H1 (cell line): Measurements from ENCODE around the gene LIAS. TPM values are rescaled to one million over a fixed set of nuclear protein-coding genes. Genes with fewer than 3 reads are reported as not detected.

Experiments used
- CTCF ChIA-PET: fragments of 300-600 bp; sonication (Branson Sonifier 250); formaldehyde crosslinking; loops from one replicate; lab custom pipeline; 2021; ENCODE audit not compliant: partially characterized antibody; lab: Charles Lee
- POLR2A ChIA-PET: fragments of 300-600 bp; sonication (Branson Sonifier 250); formaldehyde crosslinking; loops from one replicate; lab custom pipeline; 2021; ENCODE audit warnings: inconsistent platforms; ENCODE audit not compliant: partially characterized antibody; lab: Charles Lee
- DNase-seq, 2 experiments: peaks; one replicate each; pipeline versions ENCODE4 v3.0.0 to v3.0.0-alpha.2; 2010 to 2022; ENCODE audit warnings: low spot score in 2 of 2, low read depth in 1 of 2, mixed read lengths in 1 of 2
- FAIRE-seq: peaks from 2 replicates; lab custom pipeline; 2011; peaks lifted over from hg19 to GRCh38; lab: Jason Lieb, UNC
- H2AFZ ChIP-seq: 2 replicates; pipeline ENCODE4 v1.8.1; 2012; ENCODE audit warnings: low read length, inconsistent platforms
- H2AK5ac ChIP-seq: 2 replicates; pipeline ENCODE4 v1.6.1; 2013; ENCODE audit warnings: low read depth, low read length
- H2BK120ac ChIP-seq: replicated peaks from 2 replicates; pipeline ENCODE3; 2013; ENCODE audit warnings: low read depth, low read length, inconsistent platforms
- H2BK12ac ChIP-seq: 2 replicates; pipeline ENCODE4 v1.6.1; 2013; ENCODE audit warnings: low read depth, low read length
- H2BK15ac ChIP-seq: 2 replicates; pipeline ENCODE4 v1.6.1; 2013; ENCODE audit warnings: low read length
- H2BK20ac ChIP-seq: 2 replicates; pipeline ENCODE4 v1.6.1; 2013; ENCODE audit warnings: low read length
- H2BK5ac ChIP-seq: 2 replicates; pipeline ENCODE4 v1.6.1; 2013; ENCODE audit warnings: low read depth, low read length
- H3K14ac ChIP-seq: 2 replicates; pipeline ENCODE4 v1.6.1; 2013; ENCODE audit warnings: inconsistent platforms; ENCODE audit not compliant: insufficient read length
- H3K18ac ChIP-seq: 2 replicates; pipeline ENCODE4 v1.6.1; 2013; ENCODE audit warnings: low read length; ENCODE audit errors: extremely low read depth
- H3K23ac ChIP-seq: 2 replicates; pipeline ENCODE4 v1.6.1; 2013; ENCODE audit warnings: inconsistent platforms; ENCODE audit not compliant: insufficient read length
- H3K23me2 ChIP-seq: 2 replicates; pipeline ENCODE4 v1.6.1; 2013; ENCODE audit warnings: low read depth, low read length
- H3K27ac ChIP-seq: 2 replicates; pipeline ENCODE4 v1.6.1; 2011; ENCODE audit warnings: low read depth, low read length, inconsistent platforms
- H3K27me3 ChIP-seq, 4 experiments: replicated peaks in 1 of 4; 1 replicate in 1 of 4; 2 replicates in 3 of 4; pipeline versions ENCODE4 v1.6.1 to v1.8.1; 2011 to 2013; ENCODE audit warnings: low read length in 3 of 4, mild to moderate bottlenecking in 3 of 4, inconsistent platforms in 2 of 4, mixed read lengths in 2 of 4, moderate library complexity in 1 of 4; ENCODE audit not compliant: control insufficient read depth in 3 of 4, insufficient read depth in 3 of 4; ENCODE audit errors: extremely low read depth in 1 of 4
- H3K36me3 ChIP-seq, 4 experiments: 2 replicates each; pipeline versions ENCODE4 v1.6.1 to v1.8.1; 2011 to 2013; ENCODE audit warnings: mild to moderate bottlenecking in 4 of 4, low read length in 3 of 4, moderate library complexity in 2 of 4, control low read depth in 1 of 4, inconsistent platforms in 1 of 4; ENCODE audit not compliant: insufficient read depth in 4 of 4, control insufficient read depth in 2 of 4
- H3K4ac ChIP-seq: replicated peaks from 2 replicates; pipeline ENCODE3; 2013; ENCODE audit warnings: low read length, low read depth, mixed read lengths, inconsistent platforms; ENCODE audit not compliant: insufficient read length
- H3K4me1 ChIP-seq, 4 experiments: replicated peaks in 1 of 4; 1 replicate in 1 of 4; 2 replicates in 3 of 4; pipeline versions ENCODE4 v1.6.1 to v1.8.1; 2011 to 2013; ENCODE audit warnings: low read length in 3 of 4, inconsistent platforms in 2 of 4, mixed read lengths in 1 of 4; ENCODE audit not compliant: insufficient read depth in 4 of 4, control insufficient read depth in 3 of 4
- H3K4me2 ChIP-seq, 2 experiments: 2 replicates each; pipeline versions ENCODE4 v1.6.1 to v1.8.1; 2011 to 2013; ENCODE audit warnings: low read depth in 2 of 2, low read length in 2 of 2, control low read depth in 1 of 2, inconsistent platforms in 1 of 2, mild to moderate bottlenecking in 1 of 2; ENCODE audit not compliant: insufficient read depth in 1 of 2
- H3K4me3 ChIP-seq, 4 experiments: fragments of 200-600, 300-600 bp in 1 of 4; sonication (generic), shearing (Covaris generic), sonication (Bioruptor Twin) in 1 of 4; 2 replicates each; pipeline versions ENCODE4 v1.5.1 to v1.8.1; 2011 to 2016; ENCODE audit warnings: low read length in 4 of 4, low read depth in 3 of 4, control low read depth in 2 of 4, inconsistent platforms in 2 of 4, mild to moderate bottlenecking in 2 of 4, mixed read lengths in 1 of 4, moderate library complexity in 1 of 4; ENCODE audit not compliant: insufficient read depth in 2 of 4; ENCODE audit errors: extremely low read depth in 1 of 4
- H3K56ac ChIP-seq: replicated peaks from 2 replicates; pipeline ENCODE3; 2013; ENCODE audit warnings: low read depth, mild to moderate bottlenecking, mixed read lengths, low read length, inconsistent platforms; ENCODE audit not compliant: insufficient read length
- H3K79me1 ChIP-seq: 2 replicates; pipeline ENCODE4 v1.6.1; 2013; ENCODE audit warnings: low read depth, low read length, control low read depth
- H3K79me2 ChIP-seq, 2 experiments: 2 replicates each; pipeline versions ENCODE4 v1.6.1 to v1.8.1; 2012 to 2013; ENCODE audit warnings: low read length in 2 of 2, mild to moderate bottlenecking in 2 of 2, inconsistent platforms in 1 of 2; ENCODE audit not compliant: insufficient read depth in 2 of 2, control insufficient read depth in 1 of 2
- H3K9ac ChIP-seq, 4 experiments: replicated peaks in 1 of 4; 1 replicate in 1 of 4; 2 replicates in 3 of 4; pipeline versions ENCODE4 v1.6.1 to v1.8.1; 2011 to 2013; ENCODE audit warnings: low read depth in 3 of 4, low read length in 3 of 4, control low read depth in 2 of 4, mild to moderate bottlenecking in 2 of 4, moderate library complexity in 2 of 4, inconsistent platforms in 1 of 4; ENCODE audit errors: extremely low read depth in 1 of 4
- H3K9me3 ChIP-seq, 2 experiments: 2 replicates each; pipeline versions ENCODE4 v1.6.1 to v1.8.1; 2012 to 2013; ENCODE audit warnings: mild to moderate bottlenecking in 2 of 2, moderate library complexity in 2 of 2, control low read depth in 1 of 2, inconsistent platforms in 1 of 2, low read depth in 1 of 2, low read length in 1 of 2, mixed read lengths in 1 of 2; ENCODE audit not compliant: insufficient read depth in 2 of 2
- H4K20me1 ChIP-seq, 2 experiments: replicated peaks in 1 of 2; 2 replicates each; pipeline versions ENCODE3 to v1.8.1; 2011 to 2013; ENCODE audit warnings: inconsistent platforms in 2 of 2, low read length in 2 of 2, mild to moderate bottlenecking in 1 of 2; ENCODE audit not compliant: insufficient read depth in 2 of 2, control insufficient read depth in 1 of 2
- H4K5ac ChIP-seq: 2 replicates; pipeline ENCODE4 v1.6.1; 2013; ENCODE audit warnings: low read length, low read depth, mixed read lengths, inconsistent platforms; ENCODE audit not compliant: insufficient read length
- H4K8ac ChIP-seq: 2 replicates; pipeline ENCODE4 v1.8.0; 2013; ENCODE audit warnings: mild to moderate bottlenecking, moderate library complexity, low read length, inconsistent platforms; ENCODE audit not compliant: insufficient read depth; ENCODE audit errors: extremely low read depth
- H4K91ac ChIP-seq: replicated peaks from 2 replicates; pipeline ENCODE3; 2013; ENCODE audit warnings: low read length, mixed read lengths, inconsistent platforms; ENCODE audit not compliant: insufficient read length
- BRCA1 ChIP-seq: IDR thresholded peaks from 2 replicates; pipeline ENCODE4 v1.6.1; 2012; ENCODE audit warnings: low read depth, low read length, improper control_type of control experiment
- CBX5 ChIP-seq: fragments of 300-800, 300-1000 bp; sonication (generic); IDR thresholded peaks from 2 replicates; pipeline ENCODE4 v1.7.1; 2016; ENCODE audit warnings: antibody characterized with exemption, low read length, low read depth
- CBX8 ChIP-seq: fragments of 300-800, 300-1000 bp; sonication (generic); IDR thresholded peaks from 2 replicates; pipeline ENCODE4 v1.7.1; 2016; ENCODE audit warnings: low read depth, low read length, borderline replicate concordance
- CREB1 ChIP-seq: IDR thresholded peaks from 2 replicates; pipeline ENCODE4 v1.6.1; 2012; ENCODE audit warnings: inconsistent platforms
- POLR2A ChIP-seq, 2 experiments: IDR thresholded peaks; 1 replicate in 1 of 2; 2 replicates in 1 of 2; pipeline ENCODE4 v1.6.1; 2011; ENCODE audit warnings: low read depth in 2 of 2, low read length in 2 of 2, mild to moderate bottlenecking in 2 of 2; ENCODE audit errors: control extremely low read depth in 1 of 2
- POLR2AphosphoS5 ChIP-seq: IDR thresholded peaks from 2 replicates; pipeline ENCODE4 v1.6.1; 2011; ENCODE audit warnings: low read depth, low read length
- RAD21 ChIP-seq, 2 experiments: IDR thresholded peaks in 1 of 2; conservative IDR thresholded peaks in 1 of 2; 2 replicates each; pipeline ENCODE4 v1.6.1; 2011; ENCODE audit warnings: low read depth in 2 of 2, low read length in 2 of 2, improper control_type of control experiment in 1 of 2, inconsistent platforms in 1 of 2, mild to moderate bottlenecking in 1 of 2, moderate library complexity in 1 of 2
- RFX5 ChIP-seq: IDR thresholded peaks from 2 replicates; pipeline ENCODE4 v1.6.1; 2011; ENCODE audit warnings: low read depth, low read length, improper control_type of control experiment, borderline replicate concordance
- WGBS, 2 experiments: shearing (Covaris generic) in 1 of 2; methylation state at CpG; one replicate each; pipeline versions ENCODE4 v1.1.6 to v1.1.7; 2013 to 2015; ENCODE audit warnings: low lambda C conversion rate in 2 of 2, mixed read lengths in 2 of 2, inconsistent platforms in 1 of 2, low coverage in 1 of 2, missing lambda C conversion rate in 1 of 2; ENCODE audit not compliant: insufficient replicate concordance in 2 of 2, insufficient coverage in 1 of 2, insufficient read length in 1 of 2; ENCODE audit errors: extremely low coverage in 1 of 2, missing lambda C conversion rate in 1 of 2; 5-methylcytosine and 5-hydroxymethylcytosine counted together
- polyA plus RNA-seq, 7 experiments: library from polyadenylated mRNA; depleted of rRNA in 3 of 7; stranded (reverse) in 5 of 7; unstranded in 2 of 7; fragments of >200 nt in 5 of 7; fragments of 200-250 nt in 2 of 7; gene quantifications; 1 replicate in 5 of 7; 2 replicates in 1 of 7; 4 replicates in 1 of 7; pipeline versions ENCODE4 v1.2.1 to v1.2.3, GENCODE V29; 2011 to 2013; ENCODE audit warnings: missing spikeins in 2 of 7, mixed read lengths in 2 of 7
- total RNA-seq: library from RNA; stranded (reverse); fragmentation: NEBNext Ultra II Directional; extraction: Animal tissue kit (Norgen Biotek cat#: 25700); gene quantifications from 2 replicates; pipeline ENCODE4 v1.2.1, GENCODE V29; 2021
- TF ChIP-seq, protein P1 (sequence below), 3 experiments: IDR thresholded peaks; 1 replicate in 2 of 3; 2 replicates in 1 of 3; pipeline versions ENCODE4 v1.5.1 to v1.6.1; 2011; ENCODE audit warnings: low read length in 3 of 3, mild to moderate bottlenecking in 3 of 3, inconsistent platforms in 2 of 3, low read depth in 1 of 3, moderate library complexity in 1 of 3; ENCODE audit not compliant: insufficient read depth in 1 of 3; ENCODE audit errors: control extremely low read depth in 1 of 3
- TF ChIP-seq, protein P2 (sequence below): IDR thresholded peaks from 2 replicates; pipeline ENCODE4 v1.6.1; 2011; ENCODE audit warnings: low read depth, mild to moderate bottlenecking, low read length; ENCODE audit not compliant: insufficient read depth

The LIAS gene
- total and polyA plus RNA-seq, 2 of the 8 experiments (the other 6 are each of a cell fraction or from before 2014, with no cell fraction given): 10.5 to 24.9 TPM

DNA sequence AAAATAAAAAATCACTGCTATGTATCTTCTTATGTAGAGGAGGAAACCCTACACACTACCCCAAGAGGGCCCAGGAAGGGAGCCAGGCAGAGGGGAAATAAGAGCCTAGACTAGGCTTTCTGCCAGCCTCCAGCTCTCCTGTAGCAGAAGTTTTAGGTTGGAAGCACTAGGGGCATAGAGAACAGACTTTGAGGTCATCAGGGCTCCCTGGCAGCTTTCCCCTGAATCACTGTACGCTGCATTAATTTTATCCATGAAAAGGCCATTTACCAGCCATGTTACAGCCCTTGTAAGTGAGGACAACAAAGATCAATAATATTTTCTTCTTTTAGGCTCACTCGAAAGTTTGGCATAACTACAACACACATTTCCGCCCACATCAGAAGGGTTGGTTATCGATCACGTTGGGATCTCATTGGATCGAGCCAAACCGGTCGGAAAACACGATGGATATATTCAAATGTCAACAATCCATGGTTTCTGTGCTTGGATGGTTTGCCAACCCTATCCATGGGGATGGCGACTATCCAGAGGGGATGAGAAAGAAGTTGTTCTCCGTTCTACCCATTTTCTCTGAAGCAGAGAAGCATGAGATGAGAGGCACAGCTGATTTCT, 24.9 kb upstream of the LIAS start:
- no peaks in the 10 kb centered on the region for H3K79me1 ChIP-seq
- H3K4me1 ChIP-seq: no peaks in the 10 kb centered on the region
- H3K9me3 ChIP-seq: no peaks in the 10 kb centered on the region
- no peak overlapping the region for H2BK15ac ChIP-seq
- no peak overlapping the region for H3K4ac ChIP-seq
- FAIRE-seq: no peak
- no peak overlapping the region for H4K91ac ChIP-seq
- H4K8ac ChIP-seq: no peak overlapping the region
- no peak overlapping the region for H3K18ac ChIP-seq
- ChIA-PET CTCF (interaction anchor here (0.6 to 1.0 kb wide), 2 partner anchors 50 to 647 kb away, joined by 3 to 4 read pairs; no protein-coding TSS in a partner anchor), POLR2A (interaction anchor here (0.6 to 1.0 kb wide), 3 partner anchors 17 to 190 kb away, joined by 3 to 4 read pairs (median 3); no protein-coding TSS in a partner anchor)
- no peak overlapping the region for H3K4me2 ChIP-seq
- H3K4me3 ChIP-seq: no peak overlapping the region
- no peak for DNase-seq
- H3K14ac ChIP-seq: no peak overlapping the region
- no peak overlapping the region for H2BK12ac ChIP-seq
- no peak overlapping the region for H3K9ac ChIP-seq
- H2BK5ac ChIP-seq: no peak overlapping the region
- H3K23me2 ChIP-seq: no peaks in the 10 kb centered on the region
- H3K27ac ChIP-seq: no peak overlapping the region
- H3K27me3 ChIP-seq: no peaks in the 10 kb centered on the region
- H2BK120ac ChIP-seq: no peak overlapping the region
- no peaks in the 10 kb centered on the region for H3K36me3 ChIP-seq
- H4K20me1 ChIP-seq: peaks cover 0 to 1% of the 10 kb centered on the region in 2 experiments
- no peak overlapping the region for H3K23ac ChIP-seq
- WGBS, 2 experiments: 93% methylated on average over 11 of the region's 11 CpGs; no CpG with 5 or more reads in 1 of the 2 experiments
- no peak overlapping the region for H2AFZ ChIP-seq
- no peak overlapping the region for H4K5ac ChIP-seq
- no peak overlapping the region for H2AK5ac ChIP-seq
- H3K56ac ChIP-seq: no peak overlapping the region
- H2BK20ac ChIP-seq: no peak overlapping the region
- no peaks in the 10 kb centered on the region for H3K79me2 ChIP-seq
- TF ChIP-seq RAD21 (IDR thresholded peaks at IDR 0.05 in 1 of 2, conservative IDR thresholded peaks at IDR 0.05 in 1 of 2; ENCODE audit: low read depth in 2 of 2, low read length in 2 of 2) (no peak), POLR2AphosphoS5 (no peak), POLR2A (IDR thresholded peaks at IDR 0.05; ENCODE audit: control extremely low read depth in 1 of 2, low read depth in 2 of 2, low read length in 2 of 2) (no peak), CREB1 (no peak), CBX8 (no peak), CBX5 (no peak), RFX5 (no peak), BRCA1 (no peak)
- TF ChIP-seq, protein P1, sequence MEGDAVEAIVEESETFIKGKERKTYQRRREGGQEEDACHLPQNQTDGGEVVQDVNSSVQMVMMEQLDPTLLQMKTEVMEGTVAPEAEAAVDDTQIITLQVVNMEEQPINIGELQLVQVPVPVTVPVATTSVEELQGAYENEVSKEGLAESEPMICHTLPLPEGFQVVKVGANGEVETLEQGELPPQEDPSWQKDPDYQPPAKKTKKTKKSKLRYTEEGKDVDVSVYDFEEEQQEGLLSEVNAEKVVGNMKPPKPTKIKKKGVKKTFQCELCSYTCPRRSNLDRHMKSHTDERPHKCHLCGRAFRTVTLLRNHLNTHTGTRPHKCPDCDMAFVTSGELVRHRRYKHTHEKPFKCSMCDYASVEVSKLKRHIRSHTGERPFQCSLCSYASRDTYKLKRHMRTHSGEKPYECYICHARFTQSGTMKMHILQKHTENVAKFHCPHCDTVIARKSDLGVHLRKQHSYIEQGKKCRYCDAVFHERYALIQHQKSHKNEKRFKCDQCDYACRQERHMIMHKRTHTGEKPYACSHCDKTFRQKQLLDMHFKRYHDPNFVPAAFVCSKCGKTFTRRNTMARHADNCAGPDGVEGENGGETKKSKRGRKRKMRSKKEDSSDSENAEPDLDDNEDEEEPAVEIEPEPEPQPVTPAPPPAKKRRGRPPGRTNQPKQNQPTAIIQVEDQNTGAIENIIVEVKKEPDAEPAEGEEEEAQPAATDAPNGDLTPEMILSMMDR (IDR thresholded peaks at IDR 0.05; ENCODE audit: control extremely low read depth in 1 of 3, insufficient read depth in 1 of 3, low read depth in 1 of 3, low read length in 3 of 3): no peak
- TF ChIP-seq, protein P2, sequence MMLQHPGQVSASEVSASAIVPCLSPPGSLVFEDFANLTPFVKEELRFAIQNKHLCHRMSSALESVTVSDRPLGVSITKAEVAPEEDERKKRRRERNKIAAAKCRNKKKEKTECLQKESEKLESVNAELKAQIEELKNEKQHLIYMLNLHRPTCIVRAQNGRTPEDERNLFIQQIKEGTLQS: no peak
